ENCODE data around the gene FBXL7.

Gene FBXL7

GRCh38 chr5:15620501-15620900 is 120.5 kb downstream of the FBXL7 start:
- no peaks in the 10 kb centered on the region for H3K79me2 ChIP-seq (ENCODE audit: insufficient read depth, low read length)
- H3K36me3 ChIP-seq (ENCODE audit: insufficient read depth, low read length), result no peaks in the 10 kb centered on the region
- no peak overlapping the region for H3K4me3 ChIP-seq (ENCODE audit: low read length, poor library complexity, severe bottlenecking)
- no peaks in the 10 kb centered on the region for H4K20me1 ChIP-seq (ENCODE audit: insufficient read depth, low read length, poor library complexity, severe bottlenecking)
- no peak overlapping the region for H2AFZ ChIP-seq (ENCODE audit: low read length)
- H3F3A ChIP-seq (ENCODE audit: low read depth), result no peaks in the 10 kb centered on the region
- TF ChIP-seq CTCF (conservative IDR thresholded peaks at IDR 0.05; ENCODE audit: low read length) (no peak), EZH2phosphoT487 (IDR thresholded peaks at IDR 0.05; ENCODE audit: borderline replicate concordance) (no peak)
- no peak overlapping the region for H3K4me2 ChIP-seq (ENCODE audit: low read depth, low read length, poor library complexity, severe bottlenecking)
- H3K9me3 ChIP-seq (ENCODE audit: insufficient read depth, low read depth, low read length), result no peaks in the 10 kb centered on the region
- no peaks in the 10 kb centered on the region for H3K9me2 ChIP-seq (replicated peaks; ENCODE audit: low read depth, low read length)
- no peak overlapping the region for H3K9ac ChIP-seq (ENCODE audit: low read depth, low read length, poor library complexity, severe bottlenecking)
- no peaks in the 10 kb centered on the region for H3K27me3 ChIP-seq (ENCODE audit: insufficient read depth, low read length, poor library complexity, severe bottlenecking)
- no peaks in the 10 kb centered on the region for H3K4me1 ChIP-seq (ENCODE audit: insufficient read depth, low read length, poor library complexity, severe bottlenecking)

DNA sequence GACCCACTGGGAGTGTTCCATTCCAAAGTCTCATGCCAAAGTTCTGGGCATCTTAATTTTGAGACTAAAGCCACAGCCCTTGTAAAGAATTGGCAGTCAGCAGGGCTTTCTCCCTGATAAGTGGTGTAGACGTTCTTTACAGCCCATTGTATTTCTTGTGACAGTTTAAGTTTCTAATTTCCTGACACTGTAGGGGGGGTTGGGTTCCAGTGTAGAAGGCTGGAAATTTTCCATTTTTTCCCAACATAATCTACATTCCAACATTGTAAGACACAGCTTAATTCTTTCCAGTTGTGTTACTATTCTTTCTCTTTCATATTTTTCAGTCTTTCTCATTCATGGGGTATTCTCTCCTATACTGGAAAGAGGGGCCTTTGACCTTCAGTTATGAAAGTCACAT is 121.1 kb downstream of the FBXL7 start:
- Histone ChIP-seq H3K4me2 (ENCODE audit: low read depth, low read length, poor library complexity, severe bottlenecking) (no peak overlapping the region), H3K4me1 (ENCODE audit: insufficient read depth, low read length, poor library complexity, severe bottlenecking) (no peaks in the 10 kb centered on the region), H3K9me2 (replicated peaks; ENCODE audit: low read depth, low read length) (no peaks in the 10 kb centered on the region), H3K79me2 (ENCODE audit: insufficient read depth, low read length) (no peaks in the 10 kb centered on the region), H3K27me3 (ENCODE audit: insufficient read depth, low read length, poor library complexity, severe bottlenecking) (no peaks in the 10 kb centered on the region), H3K4me3 (ENCODE audit: low read length, poor library complexity, severe bottlenecking) (no peak overlapping the region), H3K9me3 (ENCODE audit: insufficient read depth, low read depth, low read length) (no peaks in the 10 kb centered on the region), H2AFZ (ENCODE audit: low read length) (no peak overlapping the region), H3K36me3 (ENCODE audit: insufficient read depth, low read length) (no peaks in the 10 kb centered on the region), H3F3A (ENCODE audit: low read depth) (no peaks in the 10 kb centered on the region), H4K20me1 (ENCODE audit: insufficient read depth, low read length, poor library complexity, severe bottlenecking) (no peaks in the 10 kb centered on the region), H3K9ac (ENCODE audit: low read depth, low read length, poor library complexity, severe bottlenecking) (no peak overlapping the region)
- TF ChIP-seq CTCF (conservative IDR thresholded peaks at IDR 0.05; ENCODE audit: low read length) (no peak), EZH2phosphoT487 (IDR thresholded peaks at IDR 0.05; ENCODE audit: borderline replicate concordance) (no peak)

DNA sequence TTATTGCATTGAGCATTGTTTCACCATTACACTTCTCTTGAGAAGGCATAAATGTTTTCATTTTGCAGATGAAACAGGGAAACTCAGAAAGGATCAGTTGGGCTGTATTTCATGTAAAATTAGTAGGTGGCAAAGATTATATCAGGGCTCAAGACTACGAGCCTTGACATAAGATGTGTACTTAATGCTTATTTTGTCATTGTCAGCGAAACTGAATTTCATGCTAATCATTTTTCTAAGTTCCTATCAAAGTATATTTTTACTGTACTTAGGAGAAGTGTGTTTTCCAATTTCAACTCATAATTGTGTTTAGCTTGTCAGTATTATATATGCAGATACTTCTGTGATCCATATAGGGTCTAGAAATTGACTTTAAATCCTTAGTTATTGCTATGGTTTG is 123.8 kb downstream of the FBXL7 start:
- Histone ChIP-seq H3K4me1 (ENCODE audit: insufficient read depth, low read length, poor library complexity, severe bottlenecking) (no peaks in the 10 kb centered on the region), H3K27me3 (ENCODE audit: insufficient read depth, low read length, poor library complexity, severe bottlenecking) (no peaks in the 10 kb centered on the region), H3F3A (ENCODE audit: low read depth) (no peaks in the 10 kb centered on the region), H2AFZ (ENCODE audit: low read length) (no peak overlapping the region), H3K36me3 (ENCODE audit: insufficient read depth, low read length) (no peaks in the 10 kb centered on the region), H3K4me3 (ENCODE audit: low read length, poor library complexity, severe bottlenecking) (no peak overlapping the region), H3K9me3 (ENCODE audit: insufficient read depth, low read depth, low read length) (no peaks in the 10 kb centered on the region), H3K9me2 (replicated peaks; ENCODE audit: low read depth, low read length) (no peaks in the 10 kb centered on the region), H4K20me1 (ENCODE audit: insufficient read depth, low read length, poor library complexity, severe bottlenecking) (no peaks in the 10 kb centered on the region), H3K9ac (ENCODE audit: low read depth, low read length, poor library complexity, severe bottlenecking) (no peak overlapping the region), H3K4me2 (ENCODE audit: low read depth, low read length, poor library complexity, severe bottlenecking) (no peak overlapping the region), H3K79me2 (ENCODE audit: insufficient read depth, low read length) (no peaks in the 10 kb centered on the region)
- TF ChIP-seq EZH2phosphoT487 (IDR thresholded peaks at IDR 0.05; ENCODE audit: borderline replicate concordance) (no peak), CTCF (conservative IDR thresholded peaks at IDR 0.05; ENCODE audit: low read length) (no peak)
